ENCODE data around the gene PLXDC2.

PLXDC2 gene

DNA sequence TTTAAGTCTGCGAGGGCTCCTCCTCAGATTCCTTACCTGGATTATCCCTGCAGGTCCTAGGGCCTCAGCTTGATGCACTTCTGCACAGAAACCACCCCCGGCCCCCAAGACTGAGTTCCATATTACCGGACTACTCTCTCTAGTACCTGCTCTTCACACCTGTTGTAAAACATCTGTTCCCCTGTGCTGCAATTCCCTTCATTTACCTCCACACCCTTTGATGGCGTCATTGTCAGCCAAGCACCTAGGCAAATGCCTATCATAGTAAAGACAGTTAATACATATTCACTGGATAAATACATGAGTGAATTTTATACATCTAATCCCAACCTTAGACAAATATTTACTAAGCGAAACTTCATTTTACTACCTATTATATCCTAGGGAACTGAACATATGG lies 275.5 kb downstream of the PLXDC2 start:
- no peak overlapping the region for H3K4me3 ChIP-seq (ENCODE audit: low read length)
- no peak overlapping the region for H2AFZ ChIP-seq (ENCODE audit: low read depth, low read length)
- H3K36me3 ChIP-seq (ENCODE audit: insufficient read depth, low read length) = no peaks in the 10 kb centered on the region
- no peaks in the 10 kb centered on the region for H3K27me3 ChIP-seq (ENCODE audit: insufficient read depth, low read length)
- H3K9me3 ChIP-seq (ENCODE audit: low read length) = peaks cover 5% of the 10 kb centered on the region
- peaks cover 18% of the 10 kb centered on the region for H3K4me1 ChIP-seq (ENCODE audit: insufficient read depth, low read length)

DNA sequence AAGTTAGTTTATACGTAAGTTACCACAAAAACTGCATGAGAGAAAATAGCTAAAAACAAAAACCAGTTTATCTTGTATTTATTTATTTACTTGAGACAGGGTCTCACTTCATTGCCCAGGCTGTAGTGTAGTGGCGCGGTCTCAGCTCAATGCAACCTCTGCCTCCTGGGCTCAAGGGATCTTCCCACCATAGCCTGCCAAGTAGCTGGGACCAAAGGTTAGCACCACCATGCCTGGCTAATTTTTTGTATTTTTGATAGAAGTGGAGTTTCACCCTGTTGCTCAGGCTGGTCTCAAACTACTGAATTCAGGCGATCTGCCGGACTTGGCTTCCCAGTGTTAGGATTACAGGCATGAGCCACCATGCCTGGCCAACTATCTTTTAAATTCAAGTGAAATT lies 277.4 kb downstream of the PLXDC2 start:
- Histone ChIP-seq H2AFZ (ENCODE audit: low read depth, low read length) (no peak overlapping the region), H3K4me1 (ENCODE audit: insufficient read depth, low read length) (peaks cover 18% of the 10 kb centered on the region), H3K27me3 (ENCODE audit: insufficient read depth, low read length) (no peaks in the 10 kb centered on the region), H3K36me3 (ENCODE audit: insufficient read depth, low read length) (no peaks in the 10 kb centered on the region), H3K4me3 (ENCODE audit: low read length) (no peak overlapping the region), H3K9me3 (ENCODE audit: low read length) (peaks cover 5% of the 10 kb centered on the region)

DNA sequence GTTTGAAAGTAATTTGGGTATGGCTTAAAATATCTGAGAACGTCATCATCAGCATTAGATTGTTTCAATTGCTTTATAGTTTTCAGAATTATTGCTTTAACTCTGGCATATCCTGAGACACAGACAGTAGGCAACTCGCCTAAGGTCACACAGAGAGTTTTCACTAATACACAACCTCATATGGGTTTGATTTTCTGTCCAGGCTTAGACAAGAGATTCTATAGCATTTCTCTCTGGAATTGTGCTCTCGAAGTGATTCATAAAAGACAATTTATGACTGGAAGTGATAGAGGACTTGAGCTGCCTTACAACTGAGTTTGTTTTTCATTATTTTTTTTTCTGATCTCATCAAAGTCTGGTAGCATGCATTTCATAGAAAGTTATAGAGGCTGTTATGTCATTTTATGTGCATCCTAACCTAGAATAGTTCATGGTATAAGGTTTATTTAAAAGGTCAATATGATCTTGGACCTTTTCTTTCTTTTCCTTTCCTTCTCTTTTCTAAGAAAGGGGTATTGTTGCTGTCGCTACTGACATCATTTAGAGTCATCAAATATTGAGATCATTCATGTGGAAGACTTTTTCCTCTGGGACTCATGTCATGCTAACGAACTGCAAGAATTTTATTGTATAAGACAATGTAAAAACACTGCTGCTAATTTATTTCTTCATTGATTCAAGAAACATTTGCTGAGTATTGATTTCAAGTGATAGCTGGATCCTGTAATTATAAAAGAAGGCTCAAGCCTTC lies 278.2 kb downstream of the PLXDC2 start:
- H3K27me3 ChIP-seq (ENCODE audit: insufficient read depth, low read length) = no peaks in the 10 kb centered on the region
- peaks cover 23% of the 10 kb centered on the region for H3K4me1 ChIP-seq (ENCODE audit: insufficient read depth, low read length)
- peaks cover 5% of the 10 kb centered on the region for H3K9me3 ChIP-seq (ENCODE audit: low read length)
- no peaks in the 10 kb centered on the region for H3K36me3 ChIP-seq (ENCODE audit: insufficient read depth, low read length)
- no peak overlapping the region for H2AFZ ChIP-seq (ENCODE audit: low read depth, low read length)
- no peak overlapping the region for H3K4me3 ChIP-seq (ENCODE audit: low read length)

DNA sequence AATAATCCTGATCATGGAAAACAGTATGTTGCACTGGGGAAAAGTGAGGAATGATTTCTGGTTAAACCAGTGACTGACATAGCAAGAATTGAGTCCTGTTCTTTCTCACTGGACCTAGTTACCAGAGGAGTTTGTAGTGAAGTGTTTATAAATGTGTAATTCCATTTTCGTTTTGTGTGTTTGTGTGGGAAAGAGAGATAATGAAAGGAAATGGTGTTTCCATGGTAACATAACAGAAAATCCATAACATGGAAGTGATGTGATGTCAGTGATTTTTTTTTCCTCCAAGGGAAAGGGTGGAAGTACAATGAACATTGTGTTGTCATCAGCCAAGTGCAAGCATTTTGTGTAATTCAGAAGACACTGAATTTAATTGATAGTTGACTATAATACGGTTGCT lies 283.9 kb downstream of the PLXDC2 start:
- Histone ChIP-seq H3K4me3 (ENCODE audit: low read length) (no peak overlapping the region), H3K36me3 (ENCODE audit: insufficient read depth, low read length) (no peaks in the 10 kb centered on the region), H3K4me1 (ENCODE audit: insufficient read depth, low read length) (peaks cover 23% of the 10 kb centered on the region), H3K9me3 (ENCODE audit: low read length) (no peaks in the 10 kb centered on the region), H2AFZ (ENCODE audit: low read depth, low read length) (no peak overlapping the region), H3K27me3 (ENCODE audit: insufficient read depth, low read length) (no peaks in the 10 kb centered on the region)

DNA sequence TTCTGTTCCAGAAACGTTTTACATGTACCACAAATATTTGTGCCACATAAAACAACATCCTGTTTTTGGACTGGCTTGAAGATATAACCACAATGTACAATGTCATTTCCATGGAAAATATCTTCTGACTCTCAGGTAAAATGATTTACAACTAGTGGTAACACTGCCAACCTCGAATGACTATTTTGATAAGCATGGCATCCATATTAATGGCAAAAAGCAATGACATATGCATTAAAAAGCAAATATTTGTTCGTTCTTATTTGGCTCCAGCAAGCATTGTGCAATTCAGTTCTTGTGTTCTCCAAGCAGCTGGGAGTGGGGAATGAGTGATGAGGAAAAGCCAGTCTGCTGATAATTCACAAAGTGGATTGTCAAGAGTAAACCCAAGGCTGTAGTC lies 289.0 kb downstream of the PLXDC2 start:
- Histone ChIP-seq H3K36me3 (ENCODE audit: insufficient read depth, low read length) (peaks cover 2% of the 10 kb centered on the region), H3K9me3 (ENCODE audit: low read length) (no peaks in the 10 kb centered on the region), H3K4me3 (ENCODE audit: low read length) (no peak overlapping the region), H2AFZ (ENCODE audit: low read depth, low read length) (no peak overlapping the region), H3K27me3 (ENCODE audit: insufficient read depth, low read length) (no peaks in the 10 kb centered on the region), H3K4me1 (ENCODE audit: insufficient read depth, low read length) (peaks cover 13% of the 10 kb centered on the region)

DNA sequence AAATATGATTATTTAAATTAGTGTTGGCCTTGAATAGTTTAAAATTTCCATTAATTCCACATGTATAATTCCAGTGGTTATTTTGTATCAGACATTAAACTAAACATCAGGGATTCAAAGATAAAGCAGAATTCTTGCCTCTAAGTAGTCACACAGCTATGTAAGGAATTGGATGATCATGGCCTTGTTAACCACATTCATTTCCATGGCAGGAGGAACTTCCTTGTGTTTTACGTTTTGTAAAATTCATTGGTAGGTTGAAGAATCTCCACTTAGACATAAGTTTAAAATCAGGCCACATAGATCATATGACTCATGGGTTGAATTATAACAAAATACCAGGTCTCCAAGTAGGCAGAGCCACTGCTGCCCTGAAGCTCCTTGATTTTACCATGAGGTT lies 289.7 kb downstream of the PLXDC2 start:
- Histone ChIP-seq H2AFZ (ENCODE audit: low read depth, low read length) (no peak overlapping the region), H3K9me3 (ENCODE audit: low read length) (no peaks in the 10 kb centered on the region), H3K27me3 (ENCODE audit: insufficient read depth, low read length) (no peaks in the 10 kb centered on the region), H3K36me3 (ENCODE audit: insufficient read depth, low read length) (peaks cover 2% of the 10 kb centered on the region), H3K4me3 (ENCODE audit: low read length) (no peak overlapping the region), H3K4me1 (ENCODE audit: insufficient read depth, low read length) (peaks cover 11% of the 10 kb centered on the region)

DNA sequence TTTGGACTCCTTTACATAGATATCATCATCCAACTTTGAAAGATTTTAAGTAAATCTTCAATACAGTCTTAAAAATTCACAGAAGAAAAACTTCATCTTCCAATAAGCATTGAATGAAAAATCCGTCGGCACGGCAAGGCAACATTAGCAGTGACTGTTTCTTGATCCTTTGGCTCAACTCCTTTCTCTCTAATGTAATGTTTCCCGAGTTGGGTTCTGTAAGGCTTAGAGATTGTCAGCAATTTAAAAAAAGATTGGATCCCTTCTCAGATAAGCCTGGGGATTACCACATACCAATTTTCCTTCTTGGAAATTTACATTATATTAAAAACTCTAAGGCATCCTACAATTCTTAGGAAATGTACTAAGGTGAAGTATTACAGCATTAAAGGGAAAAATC lies 291.8 kb downstream of the PLXDC2 start:
- H3K9me3 ChIP-seq (ENCODE audit: low read length) = peaks cover 2% of the 10 kb centered on the region
- H3K4me1 ChIP-seq (ENCODE audit: insufficient read depth, low read length) = peaks cover 9% of the 10 kb centered on the region
- H3K27me3 ChIP-seq (ENCODE audit: insufficient read depth, low read length) = no peaks in the 10 kb centered on the region
- no peak overlapping the region for H3K4me3 ChIP-seq (ENCODE audit: low read length)
- H3K36me3 ChIP-seq (ENCODE audit: insufficient read depth, low read length) = peaks cover 2% of the 10 kb centered on the region
- H2AFZ ChIP-seq (ENCODE audit: low read depth, low read length) = no peak overlapping the region

DNA sequence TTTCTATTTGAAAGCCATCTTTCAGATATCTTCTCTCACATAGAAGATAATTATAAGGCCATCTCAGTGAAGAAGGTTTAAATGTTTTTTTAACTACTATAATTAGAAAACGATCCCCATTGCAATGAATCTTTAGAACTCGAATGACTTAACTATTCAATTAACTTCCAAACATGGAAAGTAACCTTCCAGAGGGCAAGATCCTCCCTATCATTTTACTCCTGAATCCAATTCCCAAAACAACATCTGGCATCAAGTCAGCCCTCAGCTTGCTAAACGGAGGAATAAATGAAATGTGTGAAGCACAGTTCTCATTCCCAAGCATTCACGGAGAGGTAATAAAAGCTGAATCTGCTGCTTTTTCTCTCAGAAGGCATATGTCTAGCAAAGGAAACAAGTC lies 293.4 kb downstream of the PLXDC2 start:
- Histone ChIP-seq H3K9me3 (ENCODE audit: low read length) (peaks cover 2% of the 10 kb centered on the region), H2AFZ (ENCODE audit: low read depth, low read length) (no peak overlapping the region)

DNA sequence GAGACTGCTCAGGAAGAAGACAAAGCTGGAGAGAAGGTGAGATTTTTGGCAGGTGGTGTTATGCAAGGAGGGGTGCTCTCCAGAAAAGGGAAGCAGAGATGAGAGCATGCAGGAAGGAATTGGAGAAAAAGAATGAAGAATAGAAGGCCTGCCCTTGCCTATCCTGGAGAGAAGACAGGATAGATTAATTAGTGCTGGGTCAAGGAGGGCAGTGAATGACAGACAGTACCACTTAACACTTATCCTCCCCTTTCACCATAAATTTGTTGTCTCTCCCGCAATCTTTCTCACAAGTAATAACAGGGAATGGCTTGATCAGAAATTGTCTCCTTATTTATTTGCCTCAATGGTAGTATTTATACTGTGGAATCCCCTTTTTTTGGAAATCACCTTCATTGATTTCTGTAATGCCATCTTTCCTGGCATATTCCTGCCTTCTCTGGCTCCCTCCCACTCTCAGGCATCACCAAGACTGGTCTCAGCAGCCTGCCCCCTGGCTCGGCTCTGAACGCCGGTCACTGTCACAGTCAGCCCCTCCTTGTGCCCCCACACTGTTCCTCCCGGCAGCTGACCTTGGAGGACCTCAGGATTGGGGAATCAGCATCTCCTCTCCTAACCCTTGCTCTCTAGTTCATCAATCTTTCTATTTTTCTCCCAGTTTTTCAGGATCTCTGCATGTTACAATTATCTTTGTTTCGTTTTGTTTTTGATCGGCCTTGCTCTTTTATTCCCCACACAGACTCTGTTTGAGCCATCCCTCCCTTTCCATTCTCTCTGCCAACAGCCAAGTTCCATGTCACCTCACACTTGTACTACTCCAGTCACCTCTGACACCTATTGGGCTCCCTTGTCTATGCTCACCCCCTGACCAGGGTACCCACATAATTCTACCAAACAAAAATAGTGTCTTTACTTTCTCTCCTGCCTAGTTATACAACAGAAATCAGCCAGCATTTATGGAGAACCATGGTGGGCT lies 294.2 kb downstream of the PLXDC2 start:
- H3K36me3 ChIP-seq (ENCODE audit: insufficient read depth, low read length) = peaks cover 2% of the 10 kb centered on the region
- peaks cover 2% of the 10 kb centered on the region for H3K9me3 ChIP-seq (ENCODE audit: low read length)
- H3K4me1 ChIP-seq (ENCODE audit: insufficient read depth, low read length) = peaks cover 9% of the 10 kb centered on the region
- H3K27me3 ChIP-seq (ENCODE audit: insufficient read depth, low read length) = no peaks in the 10 kb centered on the region
- H2AFZ ChIP-seq (ENCODE audit: low read depth, low read length) = no peak overlapping the region
- no peak overlapping the region for H3K4me3 ChIP-seq (ENCODE audit: low read length)

More for the DNA sequence above, 293.4 kb downstream of the PLXDC2 start:
- Histone ChIP-seq H3K36me3 (ENCODE audit: insufficient read depth, low read length) (peaks cover 2% of the 10 kb centered on the region), H3K4me1 (ENCODE audit: insufficient read depth, low read length) (peaks cover 9% of the 10 kb centered on the region), H3K4me3 (ENCODE audit: low read length) (no peak overlapping the region), H3K27me3 (ENCODE audit: insufficient read depth, low read length) (no peaks in the 10 kb centered on the region)

DNA sequence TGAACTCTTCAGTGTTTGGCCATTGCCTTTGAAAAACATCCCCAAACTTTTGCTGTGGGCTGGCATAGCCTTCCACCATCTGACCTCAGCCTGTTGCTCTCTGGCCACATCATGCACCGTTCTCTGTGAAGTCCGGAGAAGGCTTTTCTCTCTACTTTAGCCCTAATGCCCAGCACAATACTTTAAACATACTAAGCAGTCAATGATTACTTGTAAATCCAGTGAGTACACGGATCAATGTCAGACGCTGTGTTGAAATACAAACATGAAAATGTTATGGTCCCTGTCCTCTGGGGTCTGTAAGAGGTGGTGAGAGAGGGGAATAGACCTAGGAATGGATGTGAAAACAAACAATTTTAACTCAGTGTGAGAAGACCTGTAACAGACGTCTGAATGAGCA lies 297.9 kb downstream of the PLXDC2 start:
- H3K4me3 ChIP-seq (ENCODE audit: low read length) = no peak overlapping the region

DNA sequence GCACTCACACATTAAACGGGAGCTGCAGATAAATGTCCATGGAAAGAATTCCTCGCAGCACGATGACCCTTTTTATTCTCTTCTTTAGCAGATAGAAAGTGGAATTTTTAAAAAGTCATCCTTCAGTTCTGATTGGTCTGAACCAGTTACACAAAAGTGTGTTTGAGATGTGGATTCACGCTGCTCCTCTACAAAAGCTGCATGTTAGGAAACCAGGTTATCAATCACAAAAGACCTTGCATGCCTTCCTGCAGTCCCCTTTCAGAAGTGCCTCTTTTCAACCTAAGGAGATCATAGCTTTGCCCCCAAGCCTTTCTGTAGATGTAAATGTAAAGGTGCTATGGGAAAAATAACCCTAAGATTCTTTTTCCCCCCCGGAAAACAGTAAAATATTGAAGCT lies 299.7 kb downstream of the PLXDC2 start:
- Histone ChIP-seq H3K9me3 (ENCODE audit: low read length) (peaks cover 2% of the 10 kb centered on the region), H3K27me3 (ENCODE audit: insufficient read depth, low read length) (no peaks in the 10 kb centered on the region), H2AFZ (ENCODE audit: low read depth, low read length) (no peak overlapping the region), H3K4me3 (ENCODE audit: low read length) (no peak overlapping the region), H3K36me3 (ENCODE audit: insufficient read depth, low read length) (no peaks in the 10 kb centered on the region), H3K4me1 (ENCODE audit: insufficient read depth, low read length) (peaks cover 5% of the 10 kb centered on the region)

More for the DNA sequence above, 297.9 kb downstream of the PLXDC2 start:
- peaks cover 2% of the 10 kb centered on the region for H3K9me3 ChIP-seq (ENCODE audit: low read length)
- no peaks in the 10 kb centered on the region for H3K36me3 ChIP-seq (ENCODE audit: insufficient read depth, low read length)
- H3K27me3 ChIP-seq (ENCODE audit: insufficient read depth, low read length) = no peaks in the 10 kb centered on the region
- H2AFZ ChIP-seq (ENCODE audit: low read depth, low read length) = no peak overlapping the region
- H3K4me1 ChIP-seq (ENCODE audit: insufficient read depth, low read length) = peaks cover 11% of the 10 kb centered on the region

DNA sequence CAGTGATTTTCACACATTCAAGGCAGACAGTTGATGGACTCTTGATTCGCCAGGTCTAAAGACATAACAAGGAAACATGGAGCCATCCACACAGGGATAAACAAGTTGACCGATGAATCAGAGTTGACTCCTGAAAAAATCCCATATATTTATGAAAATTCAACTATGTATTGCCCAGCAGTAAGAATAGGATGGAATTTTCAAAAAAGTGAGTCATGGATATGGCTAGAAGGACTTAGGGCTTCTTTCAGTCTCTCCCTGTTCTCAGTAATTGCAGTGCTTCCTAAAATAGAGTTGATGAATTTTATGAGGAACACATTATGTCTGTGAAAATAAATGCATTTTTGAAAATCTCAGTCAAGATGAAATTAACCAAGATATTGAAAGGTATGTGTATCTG lies 301.2 kb downstream of the PLXDC2 start:
- Histone ChIP-seq H3K4me3 (ENCODE audit: low read length) (no peak overlapping the region), H3K27me3 (ENCODE audit: insufficient read depth, low read length) (no peaks in the 10 kb centered on the region), H3K9me3 (ENCODE audit: low read length) (peaks cover 2% of the 10 kb centered on the region), H2AFZ (ENCODE audit: low read depth, low read length) (no peak overlapping the region), H3K36me3 (ENCODE audit: insufficient read depth, low read length) (no peaks in the 10 kb centered on the region), H3K4me1 (ENCODE audit: insufficient read depth, low read length) (peaks cover 5% of the 10 kb centered on the region)

DNA sequence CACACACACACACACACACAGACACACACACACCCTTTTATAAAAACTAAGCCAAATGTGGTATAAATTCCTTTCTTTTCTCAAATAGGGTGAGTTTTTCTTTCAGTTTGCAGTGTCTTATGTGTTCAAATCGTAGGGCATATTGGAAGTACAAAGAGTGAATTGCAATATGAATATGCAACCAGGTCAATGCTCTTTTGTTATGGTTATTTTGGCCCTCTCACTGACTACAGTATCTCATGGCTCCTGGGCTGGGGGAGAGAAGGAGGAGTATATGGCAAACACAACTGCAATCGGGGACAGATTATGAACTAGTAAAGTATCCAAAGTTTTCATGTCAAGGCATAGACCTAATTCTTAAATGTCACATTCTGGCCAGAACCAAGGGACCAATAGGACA lies 301.9 kb downstream of the PLXDC2 start:
- Histone ChIP-seq H3K4me1 (ENCODE audit: insufficient read depth, low read length) (peaks cover 5% of the 10 kb centered on the region), H2AFZ (ENCODE audit: low read depth, low read length) (no peak overlapping the region), H3K27me3 (ENCODE audit: insufficient read depth, low read length) (no peaks in the 10 kb centered on the region), H3K4me3 (ENCODE audit: low read length) (no peak overlapping the region), H3K9me3 (ENCODE audit: low read length) (no peaks in the 10 kb centered on the region), H3K36me3 (ENCODE audit: insufficient read depth, low read length) (no peaks in the 10 kb centered on the region)
